Activated B cell treated with CpG ODN at 0.5 μM for 24 hours (primary cell): ENCODE measurements around the gene CPEB4. TPM values are rescaled to one million over a fixed set of nuclear protein-coding genes. Genes with fewer than 3 reads are reported as not detected.

ENCODE experiments used
- ATAC-seq: fragments of 200-7000 bp; cut with Tn5 transposase; one replicate; pipeline ENCODE4 v1.10.0; 2021; ENCODE audit warnings: low read depth, mild to moderate bottlenecking, moderate library complexity
- CTCF ChIA-PET: fragments of 350-600 bp; sonication (Branson Sonifier 250); formaldehyde crosslinking; loops from one replicate; lab custom pipeline; 2021; ENCODE audit warnings: antibody characterized with exemption; lab: Charles Lee
- POLR2A ChIA-PET: fragments of 350-600 bp; sonication (Branson Sonifier 250); formaldehyde crosslinking; loops from one replicate; lab custom pipeline; 2021; ENCODE audit warnings: antibody characterized with exemption; lab: Charles Lee
- DNase-seq: peaks from one replicate; pipeline ENCODE4 v3.0.0; 2022
- H3K27ac Mint-ChIP-seq: one replicate; pipeline ENCODE4 v1.8.0; 2020; ENCODE audit warnings: mixed read lengths
- H3K27me3 Mint-ChIP-seq: one replicate; pipeline ENCODE4 v1.8.0; 2021; ENCODE audit warnings: mixed read lengths
- H3K36me3 Mint-ChIP-seq: one replicate; pipeline ENCODE4 v1.8.0; 2021; ENCODE audit warnings: low read depth, mixed read lengths
- H3K4me1 Mint-ChIP-seq: one replicate; pipeline ENCODE4 v1.8.0; 2021; ENCODE audit warnings: mixed read lengths
- H3K4me3 Mint-ChIP-seq: one replicate; pipeline ENCODE4 v1.8.0; 2020; ENCODE audit warnings: mild to moderate bottlenecking, mixed read lengths
- H3K9me3 Mint-ChIP-seq: one replicate; pipeline ENCODE4 v1.8.0; 2020; ENCODE audit warnings: mixed read lengths
- CTCF ChIP-seq: fragments of 200-600 bp; IDR thresholded peaks from one replicate; pipeline ENCODE4 v1.8.0; 2022; ENCODE audit warnings: antibody characterized with exemption, mild to moderate bottlenecking
- intact Hi-C: fragments of 100-400 bp; cut with micrococcal nuclease; formaldehyde crosslinking; loops from one replicate; pipeline ENCODE4 v1.15.1; 2024
- total RNA-seq: library from RNA; stranded (reverse); gene quantifications from 2 replicates; pipeline ENCODE4 v1.2.3, GENCODE V29; 2022

CPEB4 gene
- total RNA-seq, 1 donor from 2014 or later = 30.0 TPM

- Mint-ChIP-seq H3K4me1 (peaks cover 10% of the 10 kb centered on the region), H3K27ac (no peak overlapping the region), H3K4me3 (no peak overlapping the region), H3K9me3 (no peaks in the 10 kb centered on the region), H3K36me3 (no peaks in the 10 kb centered on the region), H3K27me3 (peaks cover 16% of the 10 kb centered on the region)
- intact Hi-C loops = loop anchor here (5.0 kb wide), 1 partner anchor 341 kb away; no protein-coding TSS in a partner anchor
- DNase-seq (no peak), ATAC-seq (no peak)
- POLR2A ChIA-PET = no interaction called here
- TF ChIP-seq CTCF = no peak
- CTCF ChIA-PET = interaction anchor here (1.0 to 5.0 kb wide), 3 partner anchors 46 to 677 kb away, joined by 3 to 85 read pairs (median 4); partner anchors contain the start of gene BOD1
Measured at GRCh38 chr5:173970878-173971650, 82.9 kb downstream of the CPEB4 start.

GRCh38 chr5:173971681-173972345 is 83.7 kb downstream of the CPEB4 start:
- DNase-seq (no peak), ATAC-seq (no peak)
- peaks cover 10% of the 10 kb centered on the region for H3K4me1 Mint-ChIP-seq
- POLR2A ChIA-PET = interaction anchor here (1.6 kb wide), 1 partner anchor 353 kb away, joined by 6 read pairs; no protein-coding TSS in a partner anchor
- no peak for TF ChIP-seq CTCF
- CTCF ChIA-PET = interaction anchor here (1.0 to 5.0 kb wide), 3 partner anchors 46 to 678 kb away, joined by 3 to 85 read pairs (median 17); partner anchors contain the start of gene BOD1
- H3K27ac Mint-ChIP-seq = no peak overlapping the region
- H3K27me3 Mint-ChIP-seq = peaks cover 16% of the 10 kb centered on the region
- no peak overlapping the region for H3K4me3 Mint-ChIP-seq
- no peaks in the 10 kb centered on the region for H3K36me3 Mint-ChIP-seq
- intact Hi-C loops = loop anchor here (2.0 to 5.0 kb wide), 4 partner anchors 53 to 340 kb away; partner anchors contain the start of gene CPEB4
- no peaks in the 10 kb centered on the region for H3K9me3 Mint-ChIP-seq

GRCh38 chr5:173972607-173972924 is 84.4 kb downstream of the CPEB4 start:
- no peak for TF ChIP-seq CTCF
- Mint-ChIP-seq H3K27ac (no peak overlapping the region), H3K4me3 (no peak overlapping the region), H3K27me3 (peaks cover 21% of the 10 kb centered on the region), H3K36me3 (no peaks in the 10 kb centered on the region), H3K4me1 (peaks cover 10% of the 10 kb centered on the region), H3K9me3 (no peaks in the 10 kb centered on the region)
- no peak for ATAC-seq
- no peak for DNase-seq
- CTCF ChIA-PET = interaction anchor here (0.9 to 5.0 kb wide), 14 partner anchors 9 to 679 kb away, joined by 3 to 85 read pairs (median 8); partner anchors contain the start of gene BOD1
- POLR2A ChIA-PET = interaction anchor here (1.0 to 1.6 kb wide), 3 partner anchors 54 to 357 kb away, joined by 4 to 6 read pairs (median 6); partner anchors contain the start of gene BOD1
- intact Hi-C loops = loop anchor here (2.0 to 5.0 kb wide), 4 partner anchors 54 to 340 kb away; partner anchors contain the start of gene CPEB4

GRCh38 chr5:173972925-173973615 is 84.9 kb downstream of the CPEB4 start:
- CTCF ChIA-PET = interaction anchor here (0.8 to 5.0 kb wide), 17 partner anchors 8 to 680 kb away, joined by 3 to 85 read pairs (median 6); partner anchors contain the start of genes BOD1 and CPEB4
- no peak overlapping the region for H3K27ac Mint-ChIP-seq
- no peaks in the 10 kb centered on the region for H3K36me3 Mint-ChIP-seq

More at GRCh38 chr5:173972925-173973615, 84.9 kb downstream of the CPEB4 start:
- DNase-seq (peak; percentile 65), ATAC-seq (peak; percentile 90)
- POLR2A ChIA-PET = interaction anchor here (1.0 to 1.6 kb wide), 3 partner anchors 55 to 357 kb away, joined by 4 to 6 read pairs (median 6); partner anchors contain the start of gene BOD1
- intact Hi-C loops = loop anchor here (1.0 to 5.0 kb wide), 8 partner anchors 48 to 679 kb away; partner anchors contain the start of gene CPEB4
- H3K27me3 Mint-ChIP-seq = peaks cover 25% of the 10 kb centered on the region
- H3K9me3 Mint-ChIP-seq = no peaks in the 10 kb centered on the region
- peak; percentile 55 for TF ChIP-seq CTCF
- H3K4me1 Mint-ChIP-seq = peaks cover 10% of the 10 kb centered on the region
- peak overlapping the region; percentile 78 for H3K4me3 Mint-ChIP-seq
